K562 (cell line): ENCODE measurements around the gene GRB2. TPM values are rescaled to one million over a fixed set of nuclear protein-coding genes. Genes with fewer than 3 reads are reported as not detected.

ENCODE experiments used
- GTF2B ChIP-seq: IDR thresholded peaks from 2 replicates; pipeline ENCODE4 v1.6.1; 2011; ENCODE audit not compliant: insufficient read length; ENCODE audit errors: extremely low read depth
- GTF3C2 ChIP-seq: IDR thresholded peaks from 3 replicates; pipeline ENCODE4 v1.6.1; 2011; ENCODE audit warnings: borderline replicate concordance, mild to moderate bottlenecking, moderate library complexity; ENCODE audit not compliant: insufficient read length; ENCODE audit errors: extremely low read depth
- HNRNPL ChIP-seq: fragments of 200-400 bp; formaldehyde crosslinking; IDR thresholded peaks from 2 replicates; pipeline ENCODE4 v1.6.1; 2017; ENCODE audit warnings: low read depth, mild to moderate bottlenecking, low read length
- NFRKB ChIP-seq: fragments of 450-650 bp; IDR thresholded peaks from 2 replicates; pipeline ENCODE4 v1.6.1; 2016; ENCODE audit warnings: low read depth
- PML ChIP-seq: IDR thresholded peaks from 2 replicates; pipeline ENCODE4 v1.6.1; 2012; ENCODE audit warnings: low read length, inconsistent platforms
- POLR2B ChIP-seq: fragments of 450-650 bp; IDR thresholded peaks from 2 replicates; pipeline ENCODE4 v1.6.1; 2018; ENCODE audit warnings: low read depth; ENCODE audit not compliant: partially characterized antibody
- POU5F1 ChIP-seq: fragments of 150-350 bp; IDR thresholded peaks from 2 replicates; pipeline ENCODE4 v1.6.1; 2014; ENCODE audit warnings: borderline replicate concordance, low read length, low read depth, mild to moderate bottlenecking; ENCODE audit not compliant: partially characterized antibody
- RAD21 ChIP-seq, 2 experiments: fragments of 250-450 bp in 1 of 2; fragments of 450-650 bp in 1 of 2; sonication (Bioruptor Pico) in 1 of 2; formaldehyde crosslinking in 1 of 2; IDR thresholded peaks in 1 of 2; conservative IDR thresholded peaks in 1 of 2; 2 replicates each; pipeline versions ENCODE4 v1.4.0 to v1.8.0; 2020 to 2022; ENCODE audit warnings: mild to moderate bottlenecking in 2 of 2, moderate library complexity in 1 of 2
- RBM14 ChIP-seq: fragments of 200-400 bp; formaldehyde crosslinking; IDR thresholded peaks from 2 replicates; pipeline ENCODE4 v1.6.1; 2018; ENCODE audit warnings: low read depth, mild to moderate bottlenecking, low read length, moderate library complexity, borderline replicate concordance; ENCODE audit not compliant: insufficient read depth
- TAF9B ChIP-seq: fragments of 450-650 bp; IDR thresholded peaks from 2 replicates; pipeline ENCODE4 v1.6.1; 2018; ENCODE audit warnings: mild to moderate bottlenecking; ENCODE audit not compliant: partially characterized antibody
- TSC22D4 ChIP-seq: fragments of 450-650 bp; IDR thresholded peaks from 2 replicates; pipeline ENCODE4 v1.6.1; 2016; ENCODE audit warnings: missing genetic modification characterization, missing biosample characterization, control low read depth
- ZNF239 ChIP-seq: fragments of 250-450 bp; sonication (Bioruptor Pico); IDR thresholded peaks from 2 replicates; pipeline ENCODE4 v1.4.0; 2020; ENCODE audit warnings: mild to moderate bottlenecking
- ZNF561 ChIP-seq: fragments of 450-650 bp; formaldehyde crosslinking; conservative IDR thresholded peaks from 2 replicates; pipeline ENCODE4 v1.4.0; 2020; ENCODE audit warnings: mild to moderate bottlenecking, moderate library complexity
- polyA plus RNA-seq, 8 experiments: library from polyadenylated mRNA; depleted of rRNA in 4 of 8; stranded (reverse) in 5 of 8; unstranded in 3 of 8; fragments of >200 nt; fragmentation: Nextera tagmentation in 2 of 8; fragmentation: Illumina TruSeq in 1 of 8; extraction: Ambion mirVana in 2 of 8; extraction: Trizol in 1 of 8; gene quantifications; 2 replicates each; pipeline versions ENCODE4 v1.2.1 to v1.2.3, GENCODE V29; 2011 to 2014; ENCODE audit warnings: inconsistent platforms in 1 of 8, missing spikeins in 1 of 8
- total RNA-seq, 7 experiments: library from RNA; depleted of rRNA in 6 of 7; stranded (reverse); fragments of >200 nt in 6 of 7; fragmentation: Illumina TruSeq in 2 of 7; extraction: Trizol in 2 of 7; gene quantifications; 2 replicates each; pipeline versions ENCODE4 v1.2.1 to v1.2.3, GENCODE V29; 2011 to 2021; ENCODE audit warnings: low replicate concordance in 1 of 7
- TF ChIP-seq, protein P1 (sequence below): sonication (generic); formaldehyde crosslinking; IDR thresholded peaks from 2 replicates; pipeline ENCODE4 v1.9.0; 2022; ENCODE audit warnings: mild to moderate bottlenecking, missing genetic modification reagents
- TF ChIP-seq, protein P2 (sequence below): sonication (generic); formaldehyde crosslinking; IDR thresholded peaks from 2 replicates; pipeline ENCODE4 v1.8.0; 2022; ENCODE audit warnings: mild to moderate bottlenecking, missing genetic modification reagents
- TF ChIP-seq, protein P3 (sequence below): sonication (generic); formaldehyde crosslinking; IDR thresholded peaks from 2 replicates; pipeline ENCODE4 v1.8.1; 2023; ENCODE audit warnings: missing genetic modification reagents, mild to moderate bottlenecking, borderline replicate concordance

GRB2 gene
- total and polyA plus RNA-seq, 9 of the 15 experiments (the other 6 are each of a cell fraction or from before 2014, with no cell fraction given) = 57.2 to 136 (median 84.8) TPM

DNA sequence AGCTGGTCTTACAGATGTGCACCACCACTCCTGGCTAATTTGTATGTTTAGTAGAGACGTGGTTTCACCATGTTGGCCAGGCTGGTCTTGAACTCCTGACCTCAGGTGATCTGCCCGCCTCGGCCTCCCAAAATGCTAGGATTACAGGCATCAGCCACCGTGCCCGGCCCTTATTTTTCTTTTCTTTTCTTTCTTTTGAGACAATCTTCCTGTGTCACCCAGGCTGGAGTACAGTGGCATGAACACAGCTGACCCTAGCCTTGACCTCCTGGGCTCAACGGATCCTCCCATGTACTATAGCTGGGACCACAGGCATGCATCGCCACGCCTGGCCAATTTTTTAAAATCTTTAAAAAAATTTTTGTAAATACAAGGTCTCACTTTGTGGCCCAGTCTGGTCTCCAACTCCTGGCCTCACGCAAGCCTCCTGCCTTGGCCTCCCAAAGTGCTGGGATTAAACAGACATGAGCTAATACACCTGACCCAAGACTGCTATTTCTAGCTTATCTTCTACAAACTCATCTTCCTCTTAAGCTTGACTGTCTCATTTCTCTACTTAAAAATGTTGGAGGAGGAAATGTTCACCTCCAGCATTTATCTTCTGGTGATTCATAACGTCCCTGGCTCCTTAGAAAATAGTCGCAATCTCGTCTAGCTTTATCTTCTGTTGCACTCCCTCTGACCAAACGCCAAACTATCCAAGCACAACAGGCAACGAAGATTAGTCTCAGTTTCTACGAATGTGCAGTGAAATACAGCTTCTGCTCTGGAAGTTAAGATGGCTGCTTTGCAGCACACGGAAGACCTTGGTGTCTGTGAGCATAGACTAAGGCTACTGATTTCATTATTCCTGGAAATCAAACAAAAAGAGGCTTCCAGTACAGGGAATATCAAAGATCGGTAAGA is 42.7 kb upstream of the GRB2 start (continued):
- TF ChIP-seq TAF9B = no peak
- TF ChIP-seq, protein P1, sequence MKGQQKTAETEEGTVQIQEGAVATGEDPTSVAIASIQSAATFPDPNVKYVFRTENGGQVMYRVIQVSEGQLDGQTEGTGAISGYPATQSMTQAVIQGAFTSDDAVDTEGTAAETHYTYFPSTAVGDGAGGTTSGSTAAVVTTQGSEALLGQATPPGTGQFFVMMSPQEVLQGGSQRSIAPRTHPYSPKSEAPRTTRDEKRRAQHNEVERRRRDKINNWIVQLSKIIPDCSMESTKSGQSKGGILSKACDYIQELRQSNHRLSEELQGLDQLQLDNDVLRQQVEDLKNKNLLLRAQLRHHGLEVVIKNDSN = no peak
- no peak for TF ChIP-seq RAD21 (CRISPR knock-in tag; conservative IDR thresholded peaks at IDR 0.05 in 1 of 2, IDR thresholded peaks at IDR 0.05 in 1 of 2)
- TF ChIP-seq POLR2B = no peak
- TF ChIP-seq GTF2B = no peak
- no peak for TF ChIP-seq POU5F1
- TF ChIP-seq TSC22D4 (tag) = no peak
- peak; percentile 90 for TF ChIP-seq PML
- no peak for TF ChIP-seq HNRNPL
- no peak for TF ChIP-seq RBM14
- no peak for TF ChIP-seq ZNF239
- TF ChIP-seq, protein P2, sequence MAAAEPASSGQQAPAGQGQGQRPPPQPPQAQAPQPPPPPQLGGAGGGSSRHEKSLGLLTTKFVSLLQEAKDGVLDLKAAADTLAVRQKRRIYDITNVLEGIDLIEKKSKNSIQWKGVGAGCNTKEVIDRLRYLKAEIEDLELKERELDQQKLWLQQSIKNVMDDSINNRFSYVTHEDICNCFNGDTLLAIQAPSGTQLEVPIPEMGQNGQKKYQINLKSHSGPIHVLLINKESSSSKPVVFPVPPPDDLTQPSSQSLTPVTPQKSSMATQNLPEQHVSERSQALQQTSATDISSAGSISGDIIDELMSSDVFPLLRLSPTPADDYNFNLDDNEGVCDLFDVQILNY = no peak
- TF ChIP-seq, protein P3, sequence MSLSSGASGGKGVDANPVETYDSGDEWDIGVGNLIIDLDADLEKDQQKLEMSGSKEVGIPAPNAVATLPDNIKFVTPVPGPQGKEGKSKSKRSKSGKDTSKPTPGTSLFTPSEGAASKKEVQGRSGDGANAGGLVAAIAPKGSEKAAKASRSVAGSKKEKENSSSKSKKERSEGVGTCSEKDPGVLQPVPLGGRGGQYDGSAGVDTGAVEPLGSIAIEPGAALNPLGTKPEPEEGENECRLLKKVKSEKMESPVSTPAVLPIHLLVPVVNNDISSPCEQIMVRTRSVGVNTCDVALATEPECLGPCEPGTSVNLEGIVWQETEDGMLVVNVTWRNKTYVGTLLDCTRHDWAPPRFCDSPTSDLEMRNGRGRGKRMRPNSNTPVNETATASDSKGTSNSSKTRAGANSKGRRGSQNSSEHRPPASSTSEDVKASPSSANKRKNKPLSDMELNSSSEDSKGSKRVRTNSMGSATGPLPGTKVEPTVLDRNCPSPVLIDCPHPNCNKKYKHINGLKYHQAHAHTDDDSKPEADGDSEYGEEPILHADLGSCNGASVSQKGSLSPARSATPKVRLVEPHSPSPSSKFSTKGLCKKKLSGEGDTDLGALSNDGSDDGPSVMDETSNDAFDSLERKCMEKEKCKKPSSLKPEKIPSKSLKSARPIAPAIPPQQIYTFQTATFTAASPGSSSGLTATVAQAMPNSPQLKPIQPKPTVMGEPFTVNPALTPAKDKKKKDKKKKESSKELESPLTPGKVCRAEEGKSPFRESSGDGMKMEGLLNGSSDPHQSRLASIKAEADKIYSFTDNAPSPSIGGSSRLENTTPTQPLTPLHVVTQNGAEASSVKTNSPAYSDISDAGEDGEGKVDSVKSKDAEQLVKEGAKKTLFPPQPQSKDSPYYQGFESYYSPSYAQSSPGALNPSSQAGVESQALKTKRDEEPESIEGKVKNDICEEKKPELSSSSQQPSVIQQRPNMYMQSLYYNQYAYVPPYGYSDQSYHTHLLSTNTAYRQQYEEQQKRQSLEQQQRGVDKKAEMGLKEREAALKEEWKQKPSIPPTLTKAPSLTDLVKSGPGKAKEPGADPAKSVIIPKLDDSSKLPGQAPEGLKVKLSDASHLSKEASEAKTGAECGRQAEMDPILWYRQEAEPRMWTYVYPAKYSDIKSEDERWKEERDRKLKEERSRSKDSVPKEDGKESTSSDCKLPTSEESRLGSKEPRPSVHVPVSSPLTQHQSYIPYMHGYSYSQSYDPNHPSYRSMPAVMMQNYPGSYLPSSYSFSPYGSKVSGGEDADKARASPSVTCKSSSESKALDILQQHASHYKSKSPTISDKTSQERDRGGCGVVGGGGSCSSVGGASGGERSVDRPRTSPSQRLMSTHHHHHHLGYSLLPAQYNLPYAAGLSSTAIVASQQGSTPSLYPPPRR (CRISPR knock-in tag) = no peak
- TF ChIP-seq NFRKB = peak; percentile 69; the same call in 1 of the 2 replicates
- no peak for TF ChIP-seq ZNF561 (CRISPR knock-in tag)
- no peak for TF ChIP-seq GTF3C2
